ENCODE results near the gene PCDHGA11.
"Not testable (repeated sequence)": the region's sequence is repeated elsewhere in the genome, so short reads cannot be mapped to it uniquely, and the experiment has no call there.

PCDHGA11 gene

GRCh38 chr5:141399555-141400258 lies 21.1 kb upstream of the PCDHGA11 start:
- no peak for FAIRE-seq

DNA sequence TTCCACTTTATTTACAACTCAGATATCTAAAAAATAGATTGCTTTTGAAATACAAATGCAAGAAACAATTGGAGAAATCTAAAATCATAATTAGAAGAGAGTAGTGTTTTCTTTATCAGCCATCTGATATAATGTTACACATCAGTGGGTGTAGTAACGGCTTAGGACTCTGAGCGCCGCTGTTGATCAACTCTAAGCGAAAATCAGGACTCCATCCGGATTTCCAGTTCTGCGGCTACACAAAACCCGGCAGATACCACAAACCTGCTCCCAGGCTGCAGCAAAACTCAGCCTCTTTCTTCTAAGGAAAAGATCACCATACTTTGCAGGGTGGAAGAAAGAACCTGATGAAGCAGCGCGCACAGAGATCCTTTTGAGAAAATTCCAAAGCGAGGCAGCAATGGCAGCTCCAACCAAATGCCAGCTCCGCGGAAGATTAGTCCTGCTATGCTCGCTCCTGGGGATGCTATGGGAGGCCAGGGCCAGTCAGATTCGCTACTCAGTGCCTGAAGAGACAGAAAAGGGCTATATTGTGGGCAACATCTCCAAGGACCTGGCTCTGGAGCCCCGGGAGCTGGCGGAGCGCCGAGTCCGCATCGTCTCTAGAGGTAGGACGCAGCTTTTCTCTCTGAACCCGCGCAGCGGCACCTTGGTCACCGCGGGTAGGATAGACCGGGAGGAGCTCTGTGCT lies 18.2 kb upstream of the PCDHGA11 start, which contains the start of gene PCDHGA9:
PCDHGA9 (plus strand) TSS at position 226 of the 691 bp plus-strand sequence; CDS start at position 401, 175 bp downstream.
- no peak for FAIRE-seq

GRCh38 chr5:141403387-141403786 lies 17.5 kb upstream of the PCDHGA11 start:
- FAIRE-seq = no peak

DNA sequence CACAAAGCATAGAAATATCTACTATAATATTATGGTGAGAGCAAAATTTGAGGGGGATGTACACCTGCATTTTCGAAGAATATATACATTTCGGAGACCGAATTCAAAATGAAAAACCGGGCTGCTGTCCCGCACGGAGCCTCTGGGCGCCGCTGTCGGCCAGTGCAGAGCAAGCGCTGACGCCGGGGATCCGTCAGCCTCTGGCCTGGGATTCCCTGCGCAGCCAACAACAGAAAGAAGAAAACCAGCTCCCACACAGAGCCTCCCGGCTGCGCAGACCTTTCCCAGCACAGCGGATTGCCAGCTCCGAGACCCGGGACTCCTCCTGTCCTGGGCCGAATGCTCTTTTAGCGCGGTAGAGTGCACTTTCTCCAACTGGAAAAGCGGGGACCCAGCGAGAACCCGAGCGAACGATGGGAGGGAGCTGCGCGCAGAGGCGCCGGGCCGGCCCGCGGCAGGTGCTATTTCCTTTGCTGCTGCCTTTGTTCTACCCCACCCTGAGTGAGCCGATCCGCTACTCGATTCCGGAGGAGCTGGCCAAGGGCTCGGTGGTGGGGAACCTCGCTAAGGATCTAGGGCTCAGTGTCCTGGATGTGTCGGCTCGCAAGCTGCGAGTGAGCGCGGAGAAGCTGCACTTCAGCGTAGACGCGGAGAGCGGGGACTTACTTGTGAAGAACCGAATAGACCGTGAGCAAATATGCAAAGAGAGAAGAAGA lies 12.9 kb upstream of the PCDHGA11 start, which contains the start of gene PCDHGB6:
PCDHGB6 (plus strand) TSS at position 232 of the 716 bp plus-strand sequence; CDS start at position 414, 182 bp downstream.
- FAIRE-seq = not testable (repeated sequence)

GRCh38 chr5:141409598-141410306 lies 11.1 kb upstream of the PCDHGA11 start:
- FAIRE-seq = no peak

DNA sequence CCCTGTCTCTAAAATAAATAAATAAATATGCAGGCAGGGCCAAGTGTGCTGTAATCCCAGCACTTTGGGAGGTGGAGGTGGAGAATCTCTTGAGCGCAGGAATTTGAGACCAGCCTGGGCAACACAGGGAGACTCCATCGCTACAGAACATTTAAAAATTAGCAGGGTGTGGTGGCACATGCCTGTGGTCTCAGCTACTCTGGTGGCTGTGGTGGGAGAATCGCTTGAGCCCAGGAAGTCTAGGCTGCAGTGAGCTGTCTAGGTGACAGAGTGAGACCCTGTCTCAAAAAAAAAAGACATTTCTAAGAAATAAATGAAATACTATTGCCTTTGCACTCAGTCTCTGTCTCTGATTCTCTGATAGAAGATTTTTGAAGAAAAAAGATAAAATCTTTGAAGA lies 9.3 kb upstream of the PCDHGA11 start:
- FAIRE-seq = no peak

GRCh38 chr5:141412854-141413539 lies 7.9 kb upstream of the PCDHGA11 start, which contains the start of gene PCDHGA10:
Gene PCDHGA10 (plus strand): TSS chr5:141412987. CDS start chr5:141413176, 189 bp downstream.
- FAIRE-seq = no peak

GRCh38 chr5:141413540-141414069 lies 7.2 kb upstream of the PCDHGA11 start:
- no peak for FAIRE-seq

- FAIRE-seq = not testable (repeated sequence)
Observed at GRCh38 chr5:141414548-141415274, 6.1 kb upstream of the PCDHGA11 start.

DNA sequence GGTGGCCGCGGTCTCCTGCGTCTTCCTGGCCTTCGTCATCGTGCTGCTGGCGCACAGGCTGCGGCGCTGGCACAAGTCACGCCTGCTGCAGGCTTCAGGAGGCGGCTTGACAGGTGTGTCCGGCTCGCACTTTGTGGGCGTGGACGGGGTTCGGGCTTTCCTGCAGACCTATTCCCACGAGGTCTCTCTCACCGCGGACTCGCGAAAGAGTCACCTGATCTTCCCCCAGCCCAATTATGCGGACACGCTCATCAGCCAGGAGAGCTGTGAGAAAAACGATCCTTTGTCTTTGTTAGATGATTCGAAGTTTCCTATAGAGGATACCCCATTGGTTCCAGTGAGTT lies 5.6 kb upstream of the PCDHGA11 start:
- not testable (repeated sequence) for FAIRE-seq

DNA sequence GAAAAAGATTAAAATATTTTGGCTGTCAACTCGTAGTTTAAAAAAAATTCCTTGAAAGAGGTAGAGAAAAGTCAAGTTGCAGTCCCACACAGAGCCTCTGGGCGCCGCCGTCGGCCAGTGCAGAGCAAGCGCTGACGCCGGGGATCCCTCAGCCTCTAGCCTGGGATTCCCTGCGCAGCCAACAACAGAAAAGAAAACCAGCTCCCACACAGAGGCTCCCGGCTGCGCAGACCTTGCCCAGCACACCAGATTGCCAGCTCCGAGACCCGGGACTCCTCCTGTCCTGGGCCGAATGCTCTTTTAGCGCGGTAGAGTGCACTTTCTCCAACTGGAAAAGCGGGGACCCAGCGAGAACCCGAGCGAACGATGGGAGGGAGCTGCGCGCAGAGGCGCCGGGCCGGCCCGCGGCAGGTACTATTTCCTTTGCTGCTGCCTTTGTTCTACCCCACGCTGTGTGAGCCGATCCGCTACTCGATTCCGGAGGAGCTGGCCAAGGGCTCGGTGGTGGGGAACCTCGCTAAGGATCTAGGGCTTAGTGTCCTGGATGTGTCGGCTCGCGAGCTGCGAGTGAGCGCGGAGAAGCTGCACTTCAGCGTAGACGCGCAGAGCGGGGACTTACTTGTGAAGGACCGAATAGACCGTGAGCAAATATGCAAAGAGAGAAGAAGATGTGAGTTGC lies 3.2 kb upstream of the PCDHGA11 start, which contains the start of gene PCDHGB7:
PCDHGB7 (plus strand) TSS at position 184 of the 679 bp plus-strand sequence; CDS start at position 367, 183 bp downstream.
- FAIRE-seq = not testable (repeated sequence)

DNA sequence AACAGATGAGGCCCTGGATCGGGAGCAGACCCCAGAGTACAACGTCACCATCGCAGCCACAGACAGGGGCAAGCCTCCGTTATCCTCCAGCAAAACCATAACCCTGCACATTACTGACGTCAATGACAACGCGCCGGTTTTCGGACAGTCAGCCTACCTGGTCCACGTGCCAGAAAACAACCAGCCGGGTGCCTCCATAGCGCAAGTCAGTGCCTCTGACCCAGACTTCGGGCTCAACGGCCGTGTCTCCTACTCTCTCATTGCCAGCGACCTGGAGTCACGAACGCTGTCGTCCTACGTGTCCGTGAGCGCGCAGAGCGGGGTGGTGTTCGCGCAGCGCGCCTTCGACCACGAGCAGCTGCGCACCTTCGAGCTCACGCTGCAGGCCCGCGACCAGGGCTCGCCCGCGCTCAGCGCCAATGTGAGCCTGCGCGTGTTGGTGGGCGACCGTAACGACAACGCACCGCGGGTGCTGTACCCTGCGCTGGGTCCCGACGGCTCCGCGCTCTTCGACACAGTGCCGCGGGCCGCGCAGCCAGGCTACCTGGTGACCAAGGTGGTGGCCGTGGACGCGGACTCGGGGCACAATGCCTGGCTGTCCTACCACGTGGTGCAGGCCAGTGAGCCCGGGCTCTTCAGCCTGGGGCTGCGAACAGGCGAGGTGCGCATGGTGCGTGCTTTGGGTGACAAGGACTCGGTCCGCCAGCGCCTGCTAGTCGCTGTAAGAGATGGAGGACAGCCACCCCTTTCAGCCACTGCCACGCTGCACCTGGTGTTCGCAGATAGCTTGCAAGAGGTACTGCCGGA lies 1.6 kb upstream of the PCDHGA11 start:
- no peak for FAIRE-seq

- FAIRE-seq = no peak
Observed at GRCh38 chr5:141421489-141421855, 621 bp downstream of the PCDHGA11 start.

GRCh38 chr5:141422742-141423291 lies 2.0 kb downstream of the PCDHGA11 start:
- FAIRE-seq = no peak

DNA sequence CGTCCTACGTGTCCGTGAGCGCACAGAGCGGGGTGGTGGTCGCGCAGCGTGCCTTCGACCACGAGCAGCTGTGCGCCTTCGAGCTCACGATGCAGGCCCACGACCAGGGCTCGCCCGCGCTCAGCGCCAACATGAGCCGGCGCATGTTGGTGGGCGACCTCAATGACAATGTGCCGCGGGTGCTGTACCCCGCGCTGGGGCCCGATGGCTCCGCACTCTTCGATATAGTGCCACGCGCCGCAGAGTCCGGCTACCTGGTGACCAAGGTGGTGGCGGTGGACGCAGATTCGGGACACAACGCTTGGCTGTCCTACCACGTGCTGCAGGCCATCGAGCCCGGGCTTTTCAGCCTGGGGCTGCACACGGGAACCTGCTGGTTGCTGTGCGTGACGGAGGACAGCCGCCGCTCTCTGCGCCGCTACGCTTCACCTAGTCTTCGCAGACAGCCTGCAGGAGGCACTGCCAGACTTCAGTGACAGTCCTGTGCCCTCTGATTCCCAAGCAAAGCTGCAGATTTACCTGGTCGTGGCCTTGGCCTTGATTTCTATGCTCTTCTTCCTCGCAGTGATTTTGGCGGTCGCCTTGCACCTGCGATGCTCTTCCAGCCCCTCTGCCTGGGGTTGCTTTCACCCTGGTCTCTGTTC lies 7.1 kb downstream of the PCDHGA11 start:
- no peak for FAIRE-seq

DNA sequence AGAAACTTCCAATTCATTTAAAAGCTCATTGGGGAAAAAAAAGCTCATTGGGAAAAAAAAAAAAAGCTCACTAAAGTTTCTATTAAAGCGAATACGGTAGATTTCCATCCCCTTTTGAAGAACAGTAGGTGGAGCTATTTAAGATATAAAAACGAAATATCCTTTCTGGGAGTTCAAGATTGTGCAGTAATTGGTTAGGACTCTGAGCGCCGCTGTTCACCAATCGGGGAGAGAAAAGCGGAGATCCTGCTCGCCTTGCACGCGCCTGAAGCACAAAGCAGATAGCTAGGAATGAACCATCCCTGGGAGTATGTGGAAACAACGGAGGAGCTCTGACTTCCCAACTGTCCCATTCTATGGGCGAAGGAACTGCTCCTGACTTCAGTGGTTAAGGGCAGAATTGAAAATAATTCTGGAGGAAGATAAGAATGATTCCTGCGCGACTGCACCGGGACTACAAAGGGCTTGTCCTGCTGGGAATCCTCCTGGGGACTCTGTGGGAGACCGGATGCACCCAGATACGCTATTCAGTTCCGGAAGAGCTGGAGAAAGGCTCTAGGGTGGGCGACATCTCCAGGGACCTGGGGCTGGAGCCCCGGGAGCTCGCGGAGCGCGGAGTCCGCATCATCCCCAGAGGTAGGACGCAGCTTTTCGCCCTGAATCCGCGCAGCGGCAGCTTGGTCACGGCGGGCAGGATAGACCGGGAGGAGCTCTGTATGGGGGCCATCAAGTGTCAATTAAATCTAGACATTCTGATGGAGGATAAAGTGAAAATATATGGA lies 9.7 kb downstream of the PCDHGA11 start, which contains the start of gene PCDHGA12:
PCDHGA12 (plus strand) TSS at position 176 of the 782 bp plus-strand sequence; CDS start at position 429, 253 bp downstream.
- FAIRE-seq = no peak

GRCh38 chr5:141431286-141431685 lies 10.4 kb downstream of the PCDHGA11 start:
- no peak for FAIRE-seq

- FAIRE-seq = not testable (repeated sequence)
Observed at GRCh38 chr5:141432308-141432707, 11.5 kb downstream of the PCDHGA11 start.

All from islet of Langerhans (tissue), 1 donor.